ENCODE data around the gene CD58. TPM values are rescaled to one million over a fixed set of nuclear protein-coding genes. Genes with fewer than 3 reads are reported as not detected.

The CD58 gene
- total RNA-seq, 1 donor: 42.0 TPM

- H3K4me3 ChIP-seq (ENCODE audit: low read depth, low read length): no peak overlapping the region
- no peak for DNase-seq (ENCODE audit: low read depth)
- TF ChIP-seq CTCF (IDR thresholded peaks at IDR 0.05; ENCODE audit: insufficient read depth, low read length): no peak
Observed at GRCh38 chr1:116525440-116525839, 45.4 kb downstream of the CD58 start.

GRCh38 chr1:116521186-116521585 lies 49.6 kb downstream of the CD58 start:
- DNase-seq (ENCODE audit: low read depth): peak; percentile 78
- H3K4me3 ChIP-seq (ENCODE audit: low read depth, low read length): no peak overlapping the region
- TF ChIP-seq CTCF (IDR thresholded peaks at IDR 0.05; ENCODE audit: insufficient read depth, low read length): no peak

- DNase-seq (ENCODE audit: low read depth): no peak
- H3K4me3 ChIP-seq (ENCODE audit: low read depth, low read length): no peak overlapping the region
- TF ChIP-seq CTCF (IDR thresholded peaks at IDR 0.05; ENCODE audit: insufficient read depth, low read length): no peak
Observed at GRCh38 chr1:116518400-116518799, 52.4 kb downstream of the CD58 start.

- TF ChIP-seq CTCF (IDR thresholded peaks at IDR 0.05; ENCODE audit: insufficient read depth, low read length): no peak
- DNase-seq (ENCODE audit: low read depth): no peak
- H3K4me3 ChIP-seq (ENCODE audit: low read depth, low read length): no peak overlapping the region
Observed at GRCh38 chr1:116516631-116517030, 54.2 kb downstream of the CD58 start.

- no peak for TF ChIP-seq CTCF (IDR thresholded peaks at IDR 0.05; ENCODE audit: insufficient read depth, low read length)
- H3K4me3 ChIP-seq (ENCODE audit: low read depth, low read length): no peak overlapping the region
- DNase-seq (ENCODE audit: low read depth): no peak
Observed at GRCh38 chr1:116515702-116516101, 55.1 kb downstream of the CD58 start.

- no peak for TF ChIP-seq CTCF (IDR thresholded peaks at IDR 0.05; ENCODE audit: insufficient read depth, low read length)
- DNase-seq (ENCODE audit: low read depth): no peak
- no peak overlapping the region for H3K4me3 ChIP-seq (ENCODE audit: low read depth, low read length)
Observed at GRCh38 chr1:116514708-116515525, 55.9 kb downstream of the CD58 start.

- H3K4me3 ChIP-seq (ENCODE audit: low read depth, low read length): no peak overlapping the region
- DNase-seq (ENCODE audit: low read depth): no peak
- TF ChIP-seq CTCF (IDR thresholded peaks at IDR 0.05; ENCODE audit: insufficient read depth, low read length): no peak
Observed at GRCh38 chr1:116513956-116514355, 56.9 kb downstream of the CD58 start.

Data from fibroblast of the aortic adventitia (primary cell).